SK-N-SH (cell line): ENCODE data around the gene GPR146. TPM values are rescaled to one million over a fixed set of nuclear protein-coding genes. Genes with fewer than 3 reads are reported as not detected.

Source experiments
- CTCF ChIA-PET: fragments of 300-600, 350-600 bp; formaldehyde crosslinking; extraction: SDS; loops from one replicate; lab custom pipeline; 2021; lab: Yijun Ruan, JAX
- POLR2A ChIA-PET: fragments of 350-600 bp; sonication (Branson Sonifier 250); formaldehyde crosslinking; extraction: SDS; loops from one replicate; lab custom pipeline; 2020; ENCODE audit warnings: antibody characterized with exemption, inconsistent platforms; lab: Yijun Ruan, JAX
- DNase-seq: peaks from one replicate; pipeline ENCODE4 v3.0.0; 2012
- H2AFZ ChIP-seq: fragments of 200-600 bp; sonication (generic); 2 replicates; pipeline ENCODE4 v1.8.1; 2016; ENCODE audit warnings: antibody characterized with exemption, mild to moderate bottlenecking, low read depth
- H3F3A ChIP-seq: fragments of 200-600 bp; sonication (generic); replicated peaks from 2 replicates; pipeline ENCODE3; 2016; ENCODE audit warnings: antibody characterized with exemption, mild to moderate bottlenecking; ENCODE audit not compliant: insufficient read depth
- H3K27ac ChIP-seq, 2 experiments: fragments of 200-500 bp in 1 of 2; fragments of 200-600 bp in 1 of 2; sonication (Bioruptor generic) in 1 of 2; sonication (generic), shearing (Covaris generic) in 1 of 2; 2 replicates each; pipeline versions ENCODE4 v1.5.1 to v1.6.1; 2014 to 2016; ENCODE audit warnings: low read depth in 2 of 2, inconsistent platforms in 1 of 2, low read length in 1 of 2, mild to moderate bottlenecking in 1 of 2, mixed read lengths in 1 of 2
- H3K27me3 ChIP-seq: fragments of 200-600 bp; sonication (generic), shearing (Covaris generic); 2 replicates; pipeline ENCODE4 v1.6.1; 2016; ENCODE audit warnings: mixed run types; ENCODE audit not compliant: insufficient read depth
- H3K36me3 ChIP-seq, 2 experiments: fragments of 200-500 bp in 1 of 2; fragments of 200-600 bp in 1 of 2; sonication (Bioruptor generic) in 1 of 2; sonication (generic) in 1 of 2; replicated peaks in 1 of 2; 2 replicates each; pipeline versions ENCODE3 to v1.5.1; 2014 to 2016; ENCODE audit warnings: low read length in 1 of 2, mild to moderate bottlenecking in 1 of 2; ENCODE audit not compliant: insufficient read depth in 2 of 2, control insufficient read depth in 1 of 2
- H3K4me1 ChIP-seq, 2 experiments: fragments of 200-500 bp in 1 of 2; fragments of 200-600 bp in 1 of 2; sonication (Bioruptor generic) in 1 of 2; sonication (generic), shearing (Covaris generic) in 1 of 2; 2 replicates each; pipeline versions ENCODE4 v1.5.1 to v1.6.1; 2014 to 2016; ENCODE audit warnings: low read depth in 1 of 2, low read length in 1 of 2, mixed run types in 1 of 2; ENCODE audit not compliant: insufficient read depth in 2 of 2, control insufficient read depth in 1 of 2
- H3K4me2 ChIP-seq: fragments of 200-600 bp; sonication (generic), shearing (Covaris generic); 2 replicates; pipeline ENCODE4 v1.6.1; 2017; ENCODE audit warnings: mixed run types
- H3K4me3 ChIP-seq, 2 experiments: fragments of 200-500 bp in 1 of 2; fragments of 200-600 bp in 1 of 2; sonication (Bioruptor generic) in 1 of 2; sonication (generic), shearing (Covaris generic) in 1 of 2; 2 replicates each; pipeline versions ENCODE4 v1.5.1 to v1.8.1; 2014 to 2016; ENCODE audit warnings: low read depth in 2 of 2, inconsistent platforms in 1 of 2, low read length in 1 of 2, mild to moderate bottlenecking in 1 of 2, mixed read lengths in 1 of 2, moderate library complexity in 1 of 2
- H3K79me2 ChIP-seq: fragments of 200-600 bp; sonication (generic); 2 replicates; pipeline ENCODE4 v1.8.1; 2017; ENCODE audit warnings: mild to moderate bottlenecking; ENCODE audit not compliant: insufficient read depth
- H3K9ac ChIP-seq: fragments of 200-600 bp; sonication (generic); 2 replicates; pipeline ENCODE4 v1.6.1; 2017; ENCODE audit warnings: mixed run types
- H3K9me2 ChIP-seq: fragments of 200-600 bp; sonication (generic); 2 replicates; pipeline ENCODE4 v1.6.1; 2017; ENCODE audit warnings: mixed run types
- H3K9me3 ChIP-seq: fragments of 200-600 bp; sonication (generic); 2 replicates; pipeline ENCODE4 v1.6.1; 2017; ENCODE audit warnings: mixed run types, mild to moderate bottlenecking, moderate library complexity
- H4K20me1 ChIP-seq: fragments of 200-600 bp; sonication (generic); 2 replicates; pipeline ENCODE4 v1.6.1; 2017; ENCODE audit warnings: mild to moderate bottlenecking, mixed run types; ENCODE audit not compliant: insufficient read depth
- CHD2 ChIP-seq: fragments of 150-350 bp; IDR thresholded peaks from 2 replicates; pipeline ENCODE4 v1.6.1; 2018; ENCODE audit warnings: low read length; ENCODE audit not compliant: partially characterized antibody
- EP300 ChIP-seq, 2 experiments: IDR thresholded peaks; 2 replicates each; pipeline versions ENCODE4 v1.4.0 to v1.6.1; 2012; ENCODE audit warnings: borderline replicate concordance in 1 of 2, low read depth in 1 of 2, low read length in 1 of 2
- EZH2phosphoT487 ChIP-seq: fragments of 200-600 bp; sonication (generic); IDR thresholded peaks from 2 replicates; pipeline ENCODE4 v1.6.1; 2017; ENCODE audit warnings: low read depth, mixed run types, mild to moderate bottlenecking, antibody characterized with exemption, moderate library complexity, borderline replicate concordance
- GABPA ChIP-seq: IDR thresholded peaks from 2 replicates; pipeline ENCODE4 v1.4.0; 2012; ENCODE audit warnings: low read depth, mild to moderate bottlenecking
- GATA2 ChIP-seq: sonication (generic); formaldehyde crosslinking; IDR thresholded peaks from 2 replicates; pipeline ENCODE4 v1.5.0; 2020; ENCODE audit warnings: mild to moderate bottlenecking, missing genetic modification reagents
- MEF2A ChIP-seq: IDR thresholded peaks from 2 replicates; pipeline ENCODE4 v1.4.0; 2012; ENCODE audit warnings: low read depth, borderline replicate concordance
- NFIC ChIP-seq: IDR thresholded peaks from 2 replicates; pipeline ENCODE4 v1.4.0; 2012; ENCODE audit warnings: borderline replicate concordance
- SMC3 ChIP-seq: IDR thresholded peaks from 2 replicates; pipeline ENCODE4 v1.6.1; 2012; ENCODE audit warnings: low read depth, low read length, improper control_type of control experiment
- WGBS: methylation state at CpG from one replicate; pipeline ENCODE4 v1.1.6; 2017; ENCODE audit warnings: low lambda C conversion rate; 5-methylcytosine and 5-hydroxymethylcytosine counted together
- polyA plus RNA-seq, 3 experiments: library from polyadenylated mRNA; depleted of rRNA; stranded (reverse); fragments of >200 nt; gene quantifications; 2 replicates each; pipeline ENCODE4 v1.2.3, GENCODE V29; 2012
- TF ChIP-seq, protein P1 (sequence below): IDR thresholded peaks from 2 replicates; pipeline ENCODE4 v1.4.0; 2012; ENCODE audit warnings: low read depth, borderline replicate concordance
- TF ChIP-seq, protein P2 (sequence below): IDR thresholded peaks from 2 replicates; pipeline ENCODE4 v1.4.0; 2012; ENCODE audit warnings: low read depth, borderline replicate concordance
- TF ChIP-seq, protein P3 (sequence below): fragments of 150-350 bp; IDR thresholded peaks from 2 replicates; pipeline ENCODE4 v1.6.1; 2016; ENCODE audit warnings: mild to moderate bottlenecking, low read depth, low read length
- TF ChIP-seq, protein P4 (sequence below): IDR thresholded peaks from 2 replicates; pipeline ENCODE4 v1.4.0; 2012; ENCODE audit warnings: low read depth

The GPR146 gene
- polyA plus RNA-seq, 1 of the 3 experiments (the other 2 are of a cell fraction), result 1.4 TPM

DNA sequence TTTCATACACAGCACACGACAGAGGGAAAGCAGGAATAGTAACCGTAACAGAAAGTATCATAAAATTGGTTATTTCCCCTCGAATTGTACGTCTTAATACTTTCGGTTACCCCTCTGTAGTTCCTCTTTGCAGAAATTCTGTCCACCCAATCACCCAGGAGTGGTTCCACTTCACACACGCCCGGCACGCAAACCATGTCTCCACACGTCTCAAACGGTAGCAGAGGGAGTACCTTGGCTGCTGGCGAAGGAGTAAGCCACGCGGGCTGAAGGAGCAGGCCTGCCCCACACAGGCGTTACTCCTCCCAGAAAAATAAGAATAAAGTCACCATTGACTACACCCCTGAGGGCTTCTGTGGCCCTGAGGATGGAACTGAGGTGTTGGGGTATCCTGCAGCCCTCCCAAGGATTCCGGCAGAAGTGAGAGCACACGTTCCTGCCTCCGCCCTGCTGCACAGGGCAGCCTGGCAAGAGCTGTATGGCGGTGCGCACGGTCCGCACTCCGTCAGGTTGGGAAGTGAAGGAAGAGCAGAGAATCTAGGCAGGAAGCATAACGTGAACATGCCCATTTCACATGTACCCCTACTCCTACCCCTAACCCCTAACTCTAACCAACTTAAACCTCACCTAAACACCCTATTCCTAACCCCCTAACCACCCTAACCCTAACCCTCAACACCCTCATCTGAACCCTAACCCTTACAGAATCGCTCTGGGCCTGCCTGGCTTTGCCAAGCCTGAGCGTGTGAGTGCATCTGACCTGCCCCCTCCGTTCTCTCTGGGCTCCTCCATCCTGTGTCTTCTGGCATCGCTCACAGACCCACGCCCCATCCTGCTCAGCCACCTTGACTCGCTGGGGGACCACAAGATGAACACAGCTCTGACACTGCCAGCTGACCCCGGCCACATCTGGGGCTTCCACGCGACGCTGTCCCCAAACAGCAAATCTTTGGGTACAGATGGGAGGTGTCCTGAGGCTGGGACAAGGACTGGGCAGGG lies 18.2 kb downstream of the GPR146 start (continued):
- TF ChIP-seq, protein P1, sequence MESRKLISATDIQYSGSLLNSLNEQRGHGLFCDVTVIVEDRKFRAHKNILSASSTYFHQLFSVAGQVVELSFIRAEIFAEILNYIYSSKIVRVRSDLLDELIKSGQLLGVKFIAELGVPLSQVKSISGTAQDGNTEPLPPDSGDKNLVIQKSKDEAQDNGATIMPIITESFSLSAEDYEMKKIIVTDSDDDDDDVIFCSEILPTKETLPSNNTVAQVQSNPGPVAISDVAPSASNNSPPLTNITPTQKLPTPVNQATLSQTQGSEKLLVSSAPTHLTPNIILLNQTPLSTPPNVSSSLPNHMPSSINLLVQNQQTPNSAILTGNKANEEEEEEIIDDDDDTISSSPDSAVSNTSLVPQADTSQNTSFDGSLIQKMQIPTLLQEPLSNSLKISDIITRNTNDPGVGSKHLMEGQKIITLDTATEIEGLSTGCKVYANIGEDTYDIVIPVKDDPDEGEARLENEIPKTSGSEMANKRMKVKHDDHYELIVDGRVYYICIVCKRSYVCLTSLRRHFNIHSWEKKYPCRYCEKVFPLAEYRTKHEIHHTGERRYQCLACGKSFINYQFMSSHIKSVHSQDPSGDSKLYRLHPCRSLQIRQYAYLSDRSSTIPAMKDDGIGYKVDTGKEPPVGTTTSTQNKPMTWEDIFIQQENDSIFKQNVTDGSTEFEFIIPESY, result no peak
- TF ChIP-seq, protein P2, sequence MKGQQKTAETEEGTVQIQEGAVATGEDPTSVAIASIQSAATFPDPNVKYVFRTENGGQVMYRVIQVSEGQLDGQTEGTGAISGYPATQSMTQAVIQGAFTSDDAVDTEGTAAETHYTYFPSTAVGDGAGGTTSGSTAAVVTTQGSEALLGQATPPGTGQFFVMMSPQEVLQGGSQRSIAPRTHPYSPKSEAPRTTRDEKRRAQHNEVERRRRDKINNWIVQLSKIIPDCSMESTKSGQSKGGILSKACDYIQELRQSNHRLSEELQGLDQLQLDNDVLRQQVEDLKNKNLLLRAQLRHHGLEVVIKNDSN, result no peak
- TF ChIP-seq MEF2A (no peak), SMC3 (no peak), CHD2 (no peak), EZH2phosphoT487 (no peak)
- TF ChIP-seq, protein P3, sequence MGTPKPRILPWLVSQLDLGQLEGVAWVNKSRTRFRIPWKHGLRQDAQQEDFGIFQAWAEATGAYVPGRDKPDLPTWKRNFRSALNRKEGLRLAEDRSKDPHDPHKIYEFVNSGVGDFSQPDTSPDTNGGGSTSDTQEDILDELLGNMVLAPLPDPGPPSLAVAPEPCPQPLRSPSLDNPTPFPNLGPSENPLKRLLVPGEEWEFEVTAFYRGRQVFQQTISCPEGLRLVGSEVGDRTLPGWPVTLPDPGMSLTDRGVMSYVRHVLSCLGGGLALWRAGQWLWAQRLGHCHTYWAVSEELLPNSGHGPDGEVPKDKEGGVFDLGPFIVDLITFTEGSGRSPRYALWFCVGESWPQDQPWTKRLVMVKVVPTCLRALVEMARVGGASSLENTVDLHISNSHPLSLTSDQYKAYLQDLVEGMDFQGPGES, result no peak
- TF ChIP-seq, all 33 proteins: peak for 0

DNA sequence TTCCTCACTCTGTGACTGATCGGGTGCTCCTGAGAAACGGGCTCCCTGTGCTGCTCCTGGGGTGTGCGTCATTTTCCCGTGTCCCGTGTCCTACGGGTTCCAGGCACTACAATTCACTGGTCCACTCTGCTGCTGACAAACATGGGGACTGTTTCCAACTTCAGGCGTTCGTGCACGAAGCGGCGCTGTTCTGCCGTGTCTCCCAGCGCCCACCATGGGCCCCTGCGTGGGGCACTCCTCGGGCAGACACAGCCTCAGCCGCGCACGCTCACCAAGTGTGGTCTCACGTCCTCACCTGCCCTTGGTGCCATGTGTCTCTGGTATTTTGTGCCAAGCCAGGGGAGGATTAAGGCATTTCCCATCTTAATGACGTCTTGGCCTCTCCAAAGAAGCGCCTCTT lies 19.0 kb downstream of the GPR146 start:
- CTCF ChIA-PET, result interaction anchor here (3.7 to 27.8 kb wide), 2 partner anchors 35 to 68 kb away, joined by 46 to 756 read pairs; no protein-coding TSS in a partner anchor
- 94% methylated on average over 21 of the region's 21 CpGs for WGBS

More for the DNA sequence above, 19.0 kb downstream of the GPR146 start:
- H4K20me1 ChIP-seq, result peaks cover 30% of the 10 kb centered on the region
- DNase-seq, result no peak
- H3K27me3 ChIP-seq, result no peaks in the 10 kb centered on the region
- TF ChIP-seq GABPA (no peak), EP300 (IDR thresholded peaks at IDR 0.05; ENCODE audit: borderline replicate concordance in 1 of 2, low read depth in 1 of 2, low read length in 1 of 2) (no peak), MEF2A (no peak), NFIC (no peak), GATA2 (no peak)
- TF ChIP-seq, protein P3, result no peak
- TF ChIP-seq, protein P4, sequence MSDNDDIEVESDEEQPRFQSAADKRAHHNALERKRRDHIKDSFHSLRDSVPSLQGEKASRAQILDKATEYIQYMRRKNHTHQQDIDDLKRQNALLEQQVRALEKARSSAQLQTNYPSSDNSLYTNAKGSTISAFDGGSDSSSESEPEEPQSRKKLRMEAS, result no peak
- TF ChIP-seq, all 33 proteins: peak for 0
- Histone ChIP-seq H3K79me2 (no peaks in the 10 kb centered on the region; the same call in 1 of the 2 replicates), H3K9me2 (no peaks in the 10 kb centered on the region), H3K4me2 (no peak overlapping the region), H2AFZ (no peak overlapping the region), H3K9me3 (no peaks in the 10 kb centered on the region), H3K4me3 (no peak overlapping the region), H3K36me3 (no peaks in the 10 kb centered on the region), H3K4me1 (peaks cover 0 to 9% of the 10 kb centered on the region in 2 experiments; a peak in 1 of 4 replicates), H3F3A (no peaks in the 10 kb centered on the region), H3K27ac (no peak overlapping the region), H3K9ac (no peak overlapping the region)
- POLR2A ChIA-PET, result no interaction called here
